T-helper 2 cell treated with Interferon-gamma antibody and Interleukin-4, amounts not matched to agents 100 ng/mL and 5 ng/mL, for 36 hours (primary cell): ENCODE results near the gene DAAM2. TPM values are rescaled to one million over a fixed set of nuclear protein-coding genes. Genes with fewer than 3 reads are reported as not detected.

Experiments used
- intact Hi-C: fragments of 100-400 bp; cut with micrococcal nuclease; formaldehyde crosslinking; loops from one replicate; pipeline ENCODE4 v1.15.1; 2023
- total RNA-seq: library from RNA; stranded (reverse); gene quantifications from 2 replicates; pipeline ENCODE4 v1.2.3, GENCODE V29; 2022

DAAM2 gene
- total RNA-seq, 1 donor from 2014 or later, result not detected

GRCh38 chr6:39904946-39905639 is 112.9 kb downstream of the DAAM2 start:
- intact Hi-C loops, result no loop called here

- intact Hi-C loops, result no loop called here
Measured at GRCh38 chr6:39905640-39905975, 113.4 kb downstream of the DAAM2 start.

GRCh38 chr6:39906318-39906761 is 114.2 kb downstream of the DAAM2 start:
- intact Hi-C loops, result no loop called here

GRCh38 chr6:39907871-39908575 is 115.8 kb downstream of the DAAM2 start:
- intact Hi-C loops, result no loop called here

- intact Hi-C loops, result no loop called here
Measured at GRCh38 chr6:39908838-39909583, 116.8 kb downstream of the DAAM2 start.

- intact Hi-C loops, result no loop called here
Measured at GRCh38 chr6:39909701-39910100, 117.5 kb downstream of the DAAM2 start.

- intact Hi-C loops, result no loop called here
Measured at GRCh38 chr6:39910164-39910563, 118.0 kb downstream of the DAAM2 start.

- intact Hi-C loops, result no loop called here
Measured at GRCh38 chr6:39910744-39911143, 118.6 kb downstream of the DAAM2 start.

GRCh38 chr6:39911513-39912125 is 119.4 kb downstream of the DAAM2 start:
- intact Hi-C loops, result no loop called here

- intact Hi-C loops, result no loop called here
Measured at GRCh38 chr6:39912446-39912845, 120.3 kb downstream of the DAAM2 start.

- intact Hi-C loops, result no loop called here
Measured at GRCh38 chr6:39913391-39913916, 121.3 kb downstream of the DAAM2 start.

GRCh38 chr6:39914239-39914638 is 122.1 kb downstream of the DAAM2 start:
- intact Hi-C loops, result no loop called here

- intact Hi-C loops, result no loop called here
Measured at GRCh38 chr6:39915866-39916265, 123.7 kb downstream of the DAAM2 start.

GRCh38 chr6:39917329-39917728 is 125.2 kb downstream of the DAAM2 start:
- intact Hi-C loops, result no loop called here

GRCh38 chr6:39917981-39918380 is 125.8 kb downstream of the DAAM2 start:
- intact Hi-C loops, result no loop called here

GRCh38 chr6:39918831-39919230 is 126.7 kb downstream of the DAAM2 start:
- intact Hi-C loops, result no loop called here

- intact Hi-C loops, result no loop called here
Measured at GRCh38 chr6:39920157-39920556, 128.0 kb downstream of the DAAM2 start.

- intact Hi-C loops, result no loop called here
Measured at GRCh38 chr6:39922821-39923220, 130.6 kb downstream of the DAAM2 start.

GRCh38 chr6:39923394-39923793 is 131.2 kb downstream of the DAAM2 start:
- intact Hi-C loops, result no loop called here

- intact Hi-C loops, result no loop called here
Measured at GRCh38 chr6:39923861-39924260, 131.7 kb downstream of the DAAM2 start.

GRCh38 chr6:39924283-39924682 is 132.1 kb downstream of the DAAM2 start:
- intact Hi-C loops, result no loop called here
